Tibial nerve (tissue), 4 donors: Measurements from ENCODE around the gene L3MBTL1. TPM values are rescaled to one million over a fixed set of nuclear protein-coding genes. Genes with fewer than 3 reads are reported as not detected.
A peak's percentile ranks its signal among the peaks of the same experiment; 100 is the strongest.

Experiments
- DNase-seq, 2 donors: peaks; one replicate each; pipeline ENCODE4 v3.0.0-alpha.2; 2019; ENCODE audit warnings: low spot score in 2 of 2
- H3K27ac ChIP-seq, 4 donors: fragments of 200-600 bp; sonication (generic) in 3 of 4; one replicate each; pipeline ENCODE4 v1.5.1; 2017 to 2019; ENCODE audit warnings: mild to moderate bottlenecking in 1 of 4
- H3K27me3 ChIP-seq, 2 donors: fragments of 200-600 bp; sonication (generic) in 1 of 2; one replicate each; pipeline versions ENCODE4 v1.5.1 to v1.6.0; 2017 to 2019
- H3K36me3 ChIP-seq, 3 donors: fragments of 200-600 bp; sonication (generic); one replicate each; pipeline ENCODE4 v1.5.1; 2018 to 2019
- H3K4me1 ChIP-seq, 4 donors: fragments of 200-600 bp; sonication (generic) in 3 of 4; one replicate each; pipeline ENCODE4 v1.5.1; 2017 to 2019
- H3K4me3 ChIP-seq, 4 donors: fragments of 200-600 bp; sonication (generic) in 3 of 4; one replicate each; pipeline ENCODE4 v1.5.1; 2017 to 2019; ENCODE audit warnings: mild to moderate bottlenecking in 1 of 4, moderate library complexity in 1 of 4
- H3K9me3 ChIP-seq, 4 donors: fragments of 200-600 bp; sonication (generic) in 3 of 4; one replicate each; pipeline ENCODE4 v1.5.1; 2017 to 2019
- CTCF ChIP-seq, 5 experiments: fragments of 200-600 bp in 3 of 5; fragments of 450-650 bp in 2 of 5; sonication (generic) in 3 of 5; IDR thresholded peaks; one replicate each; pipeline ENCODE4 v1.5.1; 2016 to 2019; ENCODE audit warnings: antibody characterized with exemption in 5 of 5, mild to moderate bottlenecking in 3 of 5, moderate library complexity in 2 of 5
- EP300 ChIP-seq, 2 donors: sonication (generic); formaldehyde crosslinking; IDR thresholded peaks; one replicate each; pipeline ENCODE4 v1.6.1; 2017; ENCODE audit warnings: antibody characterized with exemption in 2 of 2, mild to moderate bottlenecking in 1 of 2
- POLR2A ChIP-seq, 2 donors: fragments of 450-650 bp; IDR thresholded peaks; one replicate each; pipeline ENCODE4 v1.6.1; 2017; ENCODE audit warnings: antibody characterized with exemption in 2 of 2, mild to moderate bottlenecking in 2 of 2, moderate library complexity in 2 of 2
- WGBS, 2 donors: methylation state at CpG; one replicate each; pipeline ENCODE4 v1.1.5; 2018; 5-methylcytosine and 5-hydroxymethylcytosine counted together
- small RNA-seq: library from RNA; depleted of rRNA; stranded (forward); fragments of <200 nt; gene quantifications from one replicate; pipeline ENCODE3, GENCODE V24; 2016
- total RNA-seq, 4 donors: library from RNA; depleted of rRNA; stranded (reverse); fragments of >200 nt; gene quantifications; one replicate each; pipeline ENCODE4 v1.1.0, GENCODE V29; 2016

The L3MBTL1 gene
- total RNA-seq, 4 donors from 2014 or later, result 17.7 to 29.3 (median 22.7) TPM

DNA sequence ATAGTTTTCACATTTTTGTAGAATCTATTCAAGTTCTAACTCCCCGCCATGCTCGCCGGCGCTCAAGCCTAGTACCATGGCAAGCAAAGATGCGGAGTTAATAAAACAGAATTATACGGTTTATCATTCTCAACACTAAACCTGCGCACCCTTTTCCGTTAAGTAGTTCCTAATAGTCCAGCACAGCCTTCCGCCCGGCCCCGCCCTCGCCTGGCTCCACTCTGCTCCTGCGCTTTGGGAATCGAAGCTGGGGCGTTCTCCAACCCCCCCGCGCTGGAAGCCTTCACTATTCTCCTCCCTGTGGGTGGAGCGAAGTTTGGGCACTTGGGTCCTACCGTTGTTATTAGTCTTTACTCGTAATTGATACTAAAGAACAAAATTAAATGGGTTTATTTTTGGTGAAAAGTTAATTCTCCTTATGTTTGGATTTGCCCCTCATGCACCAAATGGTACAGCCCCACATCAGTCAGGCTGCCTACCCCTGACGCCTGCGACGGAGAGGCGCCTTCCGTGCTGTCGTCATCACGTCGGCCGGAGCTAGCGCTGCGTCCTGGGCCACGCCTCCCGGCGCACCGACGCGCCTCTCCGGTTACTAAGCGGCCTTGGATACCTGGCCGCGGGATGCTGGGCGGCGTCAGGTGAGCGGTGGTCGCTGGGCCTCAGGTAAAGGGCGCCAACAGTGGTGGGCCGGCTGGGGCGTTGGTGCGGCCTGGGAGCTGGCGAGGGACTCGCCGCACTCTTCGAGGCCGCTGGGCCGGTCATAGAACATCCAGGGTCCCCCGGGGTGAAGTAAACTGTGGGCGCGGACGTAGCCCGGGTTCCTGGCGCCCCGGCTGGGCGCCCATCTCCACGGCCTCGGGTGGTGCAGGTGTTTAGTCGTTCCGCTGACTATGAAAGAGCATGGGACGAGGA, 83.2 kb downstream of the L3MBTL1 start, which contains the start of gene IFT52:
Gene IFT52, plus strand, starts transcription at position 546 of the 912 bp plus-strand sequence. CDS start 3,762 bp downstream, outside the sequence.
- Histone ChIP-seq H3K9me3 (no peaks in the 10 kb centered on the region), H3K27ac (peak within 1 kb of the TSS; percentile 68 to 92 (median 78)), H3K27me3 (no peaks in the 10 kb centered on the region), H3K4me1 (peaks cover 0 to 24% (median 8%) of the 10 kb centered on the region in 4 donors), H3K36me3 (peaks cover 0 to 23% (median 0%) of the 10 kb centered on the region in 3 donors), H3K4me3 (peak within 1 kb of the TSS; percentile 61 to 83 (median 70))
- DNase-seq, result peak; percentile 88 to 92
- TF ChIP-seq CTCF (IDR thresholded peaks at IDR 0.05) (peak in 2 of 5 experiments; percentile 23 to 43), EP300 (IDR thresholded peaks at IDR 0.05) (peak; percentile 85 to 92), POLR2A (IDR thresholded peaks at IDR 0.05) (peak in 1 of 2 donors; percentile 32)
- 0 to 1% methylated on average over 57 to 68 of the region's 68 CpGs for WGBS, 2 donors

Small RNA genes lying within 50 kb of the gene (small RNA-seq; reads per million reads assigned to genes)
- gene RNU6-1251P, result not detected

Other genes with a start within 250 kb of the L3MBTL1 start
- 100 to 1,000 TPM in 2 of 4 donors, 10 to 100 TPM in 2; 82.8 to 117 (median 103) TPM for gene SRSF6, start 49.8 kb upstream of the L3MBTL1 start, total RNA-seq
- 1 to 10 TPM in 3 of 4 donors, under 1 TPM in 1; 0.87 to 3.6 (median 1.3) TPM for gene SGK2, start 51.3 kb downstream of the L3MBTL1 start, total RNA-seq
- gene IFT52, start 83.2 kb downstream of the L3MBTL1 start, total RNA-seq, result 10 to 100 TPM; 17.8 to 29.7 (median 23.1) TPM
- gene MYBL2, start 159.4 kb downstream of the L3MBTL1 start, total RNA-seq, result not detected
- not detected for gene GTSF1L, start 219.3 kb downstream of the L3MBTL1 start, total RNA-seq